Activated T-helper 1 cell treated with anti-CD3 and anti-CD28 coated beads, Interleukin-12 subunit alpha, Interleukin-12 subunit beta, Interleukin-2, Interleukin-4 antibody, amounts not matched to agents 30 ng/mL and 10 ng/mL and 1 ng/mL, durations not matched to agents 14 hours and 24 hours and 36 hours (primary cell): ENCODE measurements around the gene TREH. TPM values are rescaled to one million over a fixed set of nuclear protein-coding genes. Genes with fewer than 3 reads are reported as not detected.

Source experiments
- DNase-seq: peaks from one replicate; pipeline ENCODE4 v3.0.0; 2021; ENCODE audit warnings: low spot score
- H3K27ac Mint-ChIP-seq: one replicate; pipeline ENCODE4 v1.8.0; 2021; ENCODE audit warnings: mild to moderate bottlenecking, mixed read lengths
- H3K27me3 Mint-ChIP-seq: one replicate; pipeline ENCODE4 v1.8.0; 2022; ENCODE audit warnings: mild to moderate bottlenecking, moderate library complexity, mixed read lengths; ENCODE audit not compliant: insufficient read depth
- H3K36me3 Mint-ChIP-seq: one replicate; pipeline ENCODE4 v1.8.0; 2021; ENCODE audit warnings: low read depth, mixed read lengths
- H3K4me1 Mint-ChIP-seq: one replicate; pipeline ENCODE4 v1.8.0; 2021; ENCODE audit warnings: low read depth, mixed read lengths
- H3K4me3 Mint-ChIP-seq: one replicate; pipeline ENCODE4 v1.8.0; 2021; ENCODE audit warnings: mild to moderate bottlenecking, moderate library complexity, mixed read lengths
- H3K9me3 Mint-ChIP-seq: one replicate; pipeline ENCODE4 v1.8.0; 2021; ENCODE audit warnings: mixed read lengths
- intact Hi-C: fragments of 100-400 bp; cut with micrococcal nuclease; formaldehyde crosslinking; loops from one replicate; pipeline ENCODE4 v1.15.1; 2024
- total RNA-seq: library from RNA; stranded (reverse); gene quantifications from 2 replicates; pipeline ENCODE4 v1.2.3, GENCODE V29; 2022

The TREH gene
- total RNA-seq, 1 donor from 2014 or later = not detected

GRCh38 chr11:118646393-118646792, 33.1 kb downstream of the TREH start:
- Mint-ChIP-seq H3K4me1 (no peaks in the 10 kb centered on the region), H3K4me3 (no peak overlapping the region), H3K27ac (no peak overlapping the region), H3K27me3 (peaks cover 5% of the 10 kb centered on the region), H3K9me3 (no peaks in the 10 kb centered on the region), H3K36me3 (no peaks in the 10 kb centered on the region)
- DNase-seq = no peak
- intact Hi-C loops = no loop called here

GRCh38 chr11:118645066-118645715, 34.3 kb downstream of the TREH start:
- intact Hi-C loops = no loop called here
- Mint-ChIP-seq H3K4me3 (no peak overlapping the region), H3K4me1 (no peaks in the 10 kb centered on the region), H3K27me3 (peaks cover 5% of the 10 kb centered on the region), H3K27ac (no peak overlapping the region), H3K9me3 (no peaks in the 10 kb centered on the region), H3K36me3 (no peaks in the 10 kb centered on the region)
- DNase-seq = no peak

- intact Hi-C loops = no loop called here
- no peak overlapping the region for H3K4me3 Mint-ChIP-seq
Measured at GRCh38 chr11:118644496-118644895, 35.0 kb downstream of the TREH start.

GRCh38 chr11:118643995-118644345, 35.5 kb downstream of the TREH start:
- H3K9me3 Mint-ChIP-seq = no peaks in the 10 kb centered on the region
- DNase-seq = no peak
- no peaks in the 10 kb centered on the region for H3K4me1 Mint-ChIP-seq
- intact Hi-C loops = no loop called here
- no peak overlapping the region for H3K4me3 Mint-ChIP-seq
- peaks cover 5% of the 10 kb centered on the region for H3K27me3 Mint-ChIP-seq
- no peak overlapping the region for H3K27ac Mint-ChIP-seq
- H3K36me3 Mint-ChIP-seq = no peaks in the 10 kb centered on the region

More at GRCh38 chr11:118644496-118644895, 35.0 kb downstream of the TREH start:
- peaks cover 5% of the 10 kb centered on the region for H3K27me3 Mint-ChIP-seq
- no peaks in the 10 kb centered on the region for H3K36me3 Mint-ChIP-seq
- H3K4me1 Mint-ChIP-seq = no peaks in the 10 kb centered on the region
- H3K9me3 Mint-ChIP-seq = no peaks in the 10 kb centered on the region
- no peak overlapping the region for H3K27ac Mint-ChIP-seq
- no peak for DNase-seq

GRCh38 chr11:118643142-118643994, 36.1 kb downstream of the TREH start:
- no peak overlapping the region for H3K4me3 Mint-ChIP-seq
- H3K27ac Mint-ChIP-seq = no peak overlapping the region
- H3K9me3 Mint-ChIP-seq = no peaks in the 10 kb centered on the region
- no peak for DNase-seq
- H3K4me1 Mint-ChIP-seq = no peaks in the 10 kb centered on the region
- H3K27me3 Mint-ChIP-seq = peaks cover 5% of the 10 kb centered on the region
- intact Hi-C loops = no loop called here
- H3K36me3 Mint-ChIP-seq = no peaks in the 10 kb centered on the region

- intact Hi-C loops = no loop called here
- H3K27ac Mint-ChIP-seq = no peak overlapping the region
- no peaks in the 10 kb centered on the region for H3K4me1 Mint-ChIP-seq
- no peaks in the 10 kb centered on the region for H3K36me3 Mint-ChIP-seq
- no peaks in the 10 kb centered on the region for H3K9me3 Mint-ChIP-seq
- H3K4me3 Mint-ChIP-seq = no peak overlapping the region
- H3K27me3 Mint-ChIP-seq = peaks cover 2% of the 10 kb centered on the region
- DNase-seq = no peak
Measured at GRCh38 chr11:118641397-118642019, 37.9 kb downstream of the TREH start.

GRCh38 chr11:118640332-118641154, 38.9 kb downstream of the TREH start:
- H3K4me1 Mint-ChIP-seq = no peaks in the 10 kb centered on the region
- no peaks in the 10 kb centered on the region for H3K9me3 Mint-ChIP-seq
- H3K36me3 Mint-ChIP-seq = no peaks in the 10 kb centered on the region
- no peak overlapping the region for H3K4me3 Mint-ChIP-seq
- intact Hi-C loops = no loop called here
- H3K27ac Mint-ChIP-seq = no peak overlapping the region
- peaks cover 4% of the 10 kb centered on the region for H3K27me3 Mint-ChIP-seq
- DNase-seq = no peak

- Mint-ChIP-seq H3K36me3 (no peaks in the 10 kb centered on the region), H3K4me1 (no peaks in the 10 kb centered on the region), H3K27ac (no peak overlapping the region), H3K9me3 (no peaks in the 10 kb centered on the region), H3K27me3 (peaks cover 6% of the 10 kb centered on the region), H3K4me3 (no peak overlapping the region)
- DNase-seq = no peak
- intact Hi-C loops = no loop called here
Measured at GRCh38 chr11:118639899-118640298, 39.6 kb downstream of the TREH start.

GRCh38 chr11:118638726-118639125, 40.7 kb downstream of the TREH start:
- no peaks in the 10 kb centered on the region for H3K4me1 Mint-ChIP-seq
- peaks cover 6% of the 10 kb centered on the region for H3K27me3 Mint-ChIP-seq
- DNase-seq = no peak
- no peaks in the 10 kb centered on the region for H3K36me3 Mint-ChIP-seq
- no peaks in the 10 kb centered on the region for H3K9me3 Mint-ChIP-seq
- H3K27ac Mint-ChIP-seq = no peak overlapping the region
- intact Hi-C loops = no loop called here
- no peak overlapping the region for H3K4me3 Mint-ChIP-seq

GRCh38 chr11:118636569-118637290, 42.7 kb downstream of the TREH start:
- no peak overlapping the region for H3K4me3 Mint-ChIP-seq
- H3K4me1 Mint-ChIP-seq = no peaks in the 10 kb centered on the region
- intact Hi-C loops = no loop called here
- H3K36me3 Mint-ChIP-seq = no peaks in the 10 kb centered on the region
- DNase-seq = no peak
- H3K27me3 Mint-ChIP-seq = peaks cover 6% of the 10 kb centered on the region
- H3K9me3 Mint-ChIP-seq = no peaks in the 10 kb centered on the region
- H3K27ac Mint-ChIP-seq = no peak overlapping the region

GRCh38 chr11:118635642-118636041, 43.8 kb downstream of the TREH start:
- H3K27me3 Mint-ChIP-seq = peaks cover 6% of the 10 kb centered on the region
- intact Hi-C loops = no loop called here
- DNase-seq = no peak
- no peak overlapping the region for H3K27ac Mint-ChIP-seq
- no peaks in the 10 kb centered on the region for H3K36me3 Mint-ChIP-seq
- no peak overlapping the region for H3K4me3 Mint-ChIP-seq
- H3K4me1 Mint-ChIP-seq = no peaks in the 10 kb centered on the region
- H3K9me3 Mint-ChIP-seq = no peaks in the 10 kb centered on the region

- H3K36me3 Mint-ChIP-seq = no peaks in the 10 kb centered on the region
Measured at GRCh38 chr11:118635237-118635591, 44.2 kb downstream of the TREH start.

More at GRCh38 chr11:118635237-118635591, 44.2 kb downstream of the TREH start:
- intact Hi-C loops = no loop called here
- no peak for DNase-seq
- H3K4me3 Mint-ChIP-seq = no peak overlapping the region
- no peaks in the 10 kb centered on the region for H3K9me3 Mint-ChIP-seq
- H3K27ac Mint-ChIP-seq = no peak overlapping the region
- H3K4me1 Mint-ChIP-seq = no peaks in the 10 kb centered on the region
- H3K27me3 Mint-ChIP-seq = peaks cover 6% of the 10 kb centered on the region
